GM12892 (cell line): ENCODE measurements around the gene KCTD20.
"Not testable (repeated sequence)": the region's sequence is repeated elsewhere in the genome, so short reads cannot be mapped to it uniquely, and the experiment has no call there.

Experiments
- DNase-seq: peaks from one replicate; pipeline ENCODE4 v3.0.0; 2011; ENCODE audit not compliant: insufficient read length
- FAIRE-seq: peaks from 2 replicates; lab custom pipeline; 2011; peaks lifted over from hg19 to GRCh38; lab: Jason Lieb, UNC
- POLR2A ChIP-seq: IDR thresholded peaks from 2 replicates; pipeline ENCODE4 v1.6.1; 2011; ENCODE audit warnings: low read depth, low read length, control low read depth
- POLR2AphosphoS5 ChIP-seq: IDR thresholded peaks from 2 replicates; pipeline ENCODE4 v1.6.1; 2011; ENCODE audit warnings: low read depth, low read length, control low read depth
- TAF1 ChIP-seq: IDR thresholded peaks from 2 replicates; pipeline ENCODE4 v1.6.1; 2011; ENCODE audit warnings: low read depth, mild to moderate bottlenecking, control low read depth, low read length, borderline replicate concordance

The KCTD20 gene

DNA sequence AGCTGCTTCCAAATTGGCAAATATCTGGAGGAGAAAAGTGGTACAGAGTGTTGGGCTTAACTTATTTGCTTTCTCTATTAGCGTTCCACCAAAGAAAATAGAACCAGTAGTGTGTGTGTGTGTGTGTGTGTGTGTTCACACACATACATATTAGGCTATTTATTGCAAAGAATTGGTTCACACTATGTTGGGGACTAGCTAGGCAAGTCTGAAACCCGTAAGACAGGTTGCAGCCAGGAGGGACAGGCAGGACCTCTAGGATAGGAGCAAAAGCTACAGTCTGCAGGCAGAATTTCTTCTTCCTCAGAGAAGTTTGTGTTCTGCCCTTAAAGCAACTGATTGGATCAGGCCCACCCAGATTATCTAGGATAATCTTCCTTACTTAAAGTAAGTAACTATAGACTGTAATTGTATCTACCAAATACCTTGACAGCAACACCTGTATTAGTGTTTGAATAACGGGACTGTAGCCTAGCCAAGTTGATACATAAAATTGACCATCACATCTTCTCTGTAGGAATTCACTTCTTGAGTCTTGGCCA, 12.8 kb downstream of the KCTD20 start:
- TF ChIP-seq TAF1: no peak
- no peak for TF ChIP-seq POLR2AphosphoS5
- no peak for TF ChIP-seq POLR2A
- no peak for FAIRE-seq
- no peak for DNase-seq

DNA sequence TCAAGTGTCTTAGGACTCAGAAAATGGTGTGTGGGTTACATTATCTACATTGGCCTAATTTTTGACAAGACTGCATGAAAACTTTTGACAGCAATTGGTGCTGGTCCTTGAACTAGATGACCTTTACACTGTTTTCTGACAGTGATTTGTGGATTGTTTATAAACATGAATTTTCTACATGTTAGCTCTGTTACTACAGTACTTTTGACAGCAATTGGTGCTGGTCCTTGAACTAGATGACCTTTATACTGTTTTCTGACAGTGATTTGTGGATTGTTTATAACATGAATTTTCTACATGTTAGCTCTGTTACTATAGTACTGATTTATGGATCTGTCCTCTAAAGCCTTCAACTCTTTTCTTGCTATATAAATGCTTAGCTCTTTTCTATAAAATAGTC, 16.7 kb downstream of the KCTD20 start:
- TF ChIP-seq POLR2A: no peak
- TF ChIP-seq TAF1: no peak
- FAIRE-seq (no peak), DNase-seq (no peak)

DNA sequence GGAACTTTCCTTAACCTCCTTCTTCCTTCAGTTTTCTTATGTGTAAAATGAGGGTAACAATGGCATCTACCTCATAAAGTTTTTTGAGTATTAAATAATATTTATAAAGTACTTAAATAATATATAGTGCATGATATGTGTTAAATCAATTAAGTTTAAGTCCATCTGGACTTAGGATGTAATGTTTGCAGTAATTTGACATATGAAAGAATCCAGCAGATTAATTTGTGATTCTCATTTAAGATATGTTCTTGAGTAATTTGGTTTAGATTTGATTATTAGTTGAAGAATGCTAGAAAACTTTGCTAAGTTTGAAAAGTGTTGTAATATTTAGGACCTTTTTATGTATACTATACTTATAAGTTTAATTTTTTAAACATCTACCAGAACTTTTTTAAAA, 18.1 kb downstream of the KCTD20 start:
- FAIRE-seq (no peak), DNase-seq (no peak)
- TF ChIP-seq POLR2AphosphoS5: no peak
- no peak for TF ChIP-seq POLR2A
- no peak for TF ChIP-seq TAF1

DNA sequence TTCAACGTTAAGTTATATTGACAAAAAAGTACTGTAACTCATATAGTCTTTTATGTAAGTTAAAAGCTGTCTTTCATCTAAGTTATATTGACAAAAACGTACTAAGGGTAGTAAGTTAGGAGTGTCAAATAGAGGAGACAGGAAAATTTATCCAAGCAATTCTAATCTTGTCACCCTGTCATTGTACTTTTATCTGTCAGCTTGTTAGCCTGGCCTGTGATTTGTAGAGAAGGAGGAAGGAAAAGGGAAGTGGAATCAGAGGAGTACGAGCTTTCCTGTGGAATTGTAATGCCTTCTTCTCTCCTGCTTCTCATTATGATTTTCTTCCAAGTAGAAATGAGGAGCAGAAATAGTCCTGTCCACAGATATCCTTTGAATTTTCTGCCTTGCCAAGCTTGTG, 18.8 kb downstream of the KCTD20 start:
- TF ChIP-seq TAF1 (no peak), POLR2A (no peak), POLR2AphosphoS5 (no peak)
- no peak for FAIRE-seq
- DNase-seq: no peak

DNA sequence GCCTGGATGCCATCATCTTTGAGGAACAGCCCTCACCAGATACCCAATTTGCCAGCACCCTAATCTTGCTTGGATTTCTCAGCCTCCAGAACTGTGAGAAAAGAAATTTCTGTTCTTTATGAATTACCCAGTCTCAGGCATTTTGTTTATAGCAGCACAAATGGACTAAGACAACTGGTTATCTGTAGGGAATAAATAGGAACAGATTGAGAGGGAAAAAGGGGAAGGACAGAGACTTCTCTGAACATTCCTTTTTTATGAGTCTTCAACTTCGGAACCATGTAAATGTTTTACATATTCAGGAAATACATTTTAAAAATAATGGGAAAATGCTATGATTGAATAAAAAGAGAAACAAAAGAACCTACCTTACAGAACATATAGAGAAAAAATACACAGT, 20.9 kb downstream of the KCTD20 start:
- FAIRE-seq: no peak
- TF ChIP-seq POLR2AphosphoS5: no peak
- TF ChIP-seq POLR2A: no peak
- TF ChIP-seq TAF1: no peak
- no peak for DNase-seq

DNA sequence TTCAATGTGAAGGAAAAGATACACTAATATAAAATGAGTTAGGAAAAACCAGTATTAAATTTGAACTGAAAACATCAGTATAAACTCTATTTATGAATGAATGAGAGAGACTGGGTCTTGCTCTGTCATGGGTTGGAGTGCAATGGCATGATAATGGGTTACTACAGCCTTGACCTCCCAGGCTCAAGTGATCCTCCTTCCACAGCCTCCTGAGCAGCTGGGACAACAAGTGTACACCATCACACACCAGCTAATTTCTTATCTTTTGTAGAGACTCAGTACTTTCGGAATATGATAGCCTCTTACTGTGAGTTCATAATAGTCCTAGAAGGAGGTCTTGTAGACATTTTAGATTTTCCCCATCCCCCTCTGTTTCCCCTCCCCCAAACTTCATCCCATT, 21.4 kb downstream of the KCTD20 start:
- TF ChIP-seq POLR2A (no peak), POLR2AphosphoS5 (no peak), TAF1 (no peak)
- DNase-seq (no peak), FAIRE-seq (no peak)

DNA sequence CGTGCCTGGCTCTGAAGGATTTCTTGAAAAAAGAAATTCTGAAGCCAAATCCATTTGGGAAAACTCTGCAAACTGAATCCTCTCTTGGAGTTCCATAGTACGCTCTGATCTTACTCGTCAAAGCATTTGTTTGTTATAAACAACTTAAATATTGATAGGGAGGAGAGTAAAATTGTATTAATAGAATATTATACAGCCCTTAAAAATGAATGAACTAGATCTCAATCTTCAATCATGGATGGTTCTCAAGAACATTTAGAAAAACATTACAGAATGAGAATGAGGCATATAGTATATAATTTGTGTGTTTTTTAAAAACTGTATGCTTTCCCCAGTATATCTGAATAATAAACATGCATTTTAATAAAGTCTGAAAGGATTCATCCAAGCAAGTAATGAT, 24.8 kb downstream of the KCTD20 start:
- DNase-seq (no peak), FAIRE-seq (no peak)
- no peak for TF ChIP-seq POLR2A
- TF ChIP-seq TAF1: no peak
- no peak for TF ChIP-seq POLR2AphosphoS5

DNA sequence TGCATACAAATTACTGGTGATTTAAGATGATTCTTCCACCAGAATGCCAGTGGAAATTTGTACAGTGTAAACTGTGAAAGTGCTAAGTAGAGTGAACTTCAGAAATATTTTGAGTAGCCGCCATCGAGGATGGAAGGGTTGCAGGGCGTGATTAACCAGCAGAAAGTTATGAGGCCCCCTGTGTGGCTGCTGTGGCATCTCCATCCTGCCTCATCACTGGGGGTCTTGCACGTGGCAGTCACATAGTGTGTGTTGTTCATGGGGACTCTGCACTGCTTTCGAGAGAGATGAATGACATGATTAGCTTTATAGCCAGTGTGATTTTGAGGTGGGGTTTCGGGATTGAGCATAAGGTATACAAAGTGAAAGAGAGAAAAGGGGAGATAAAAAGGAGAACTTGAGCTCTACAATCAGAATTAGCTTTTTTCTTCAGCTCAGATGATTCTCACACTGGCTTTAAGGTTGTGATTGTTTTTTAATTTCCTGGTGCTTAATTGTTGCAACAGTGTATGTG, 26.4 kb downstream of the KCTD20 start:
- FAIRE-seq: peak; percentile 60
- no peak for TF ChIP-seq POLR2A
- no peak for TF ChIP-seq POLR2AphosphoS5
- TF ChIP-seq TAF1: no peak

DNA sequence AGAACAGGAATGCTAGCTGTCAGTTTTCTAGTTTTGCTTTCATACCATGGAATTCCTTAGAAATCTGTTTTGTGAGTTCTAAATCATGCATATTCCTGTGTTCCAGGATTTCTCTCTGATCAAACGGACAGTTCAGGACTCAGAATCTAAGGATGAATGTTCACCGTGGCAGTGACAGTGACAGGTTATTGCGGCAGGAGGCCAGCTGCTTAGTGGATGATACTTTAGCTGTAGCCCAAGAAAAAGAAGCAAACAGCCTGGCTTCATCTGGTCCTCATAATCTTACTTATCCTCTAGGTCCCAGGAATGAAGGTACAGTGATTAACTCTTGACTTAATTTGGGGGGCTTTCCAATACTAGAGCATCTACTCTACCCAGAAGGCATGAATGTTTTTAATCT, 27.1 kb downstream of the KCTD20 start:
- DNase-seq (no peak), FAIRE-seq (no peak)
- TF ChIP-seq POLR2A (no peak), POLR2AphosphoS5 (no peak), TAF1 (no peak)

More for the DNA sequence above, 26.4 kb downstream of the KCTD20 start:
- no peak for DNase-seq

DNA sequence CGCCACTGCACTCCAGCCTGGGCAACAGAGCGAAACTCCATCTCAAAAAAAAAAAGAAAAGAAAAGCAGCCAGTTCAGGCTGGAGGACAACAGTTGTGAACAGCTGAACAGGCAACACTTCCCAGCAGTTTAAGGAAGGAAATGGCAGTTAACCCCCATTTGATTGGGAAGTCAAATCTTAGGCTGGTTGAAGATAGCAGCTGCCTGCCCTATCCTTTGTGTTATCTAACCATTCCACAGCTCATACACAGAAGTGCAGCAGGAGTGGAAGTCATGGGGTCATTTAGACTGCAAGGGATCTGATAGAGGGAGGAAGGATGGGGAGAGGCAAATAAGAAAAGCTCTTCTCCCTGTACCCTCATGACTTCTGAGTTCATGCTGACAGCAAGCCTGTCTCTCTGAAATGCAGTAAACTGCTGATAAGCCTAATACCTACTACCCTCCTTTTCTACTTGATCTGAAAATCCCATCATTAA, 35.3 kb downstream of the KCTD20 start:
- TF ChIP-seq POLR2AphosphoS5 (no peak), TAF1 (no peak), POLR2A (no peak)
- DNase-seq: no peak
- FAIRE-seq: no peak

DNA sequence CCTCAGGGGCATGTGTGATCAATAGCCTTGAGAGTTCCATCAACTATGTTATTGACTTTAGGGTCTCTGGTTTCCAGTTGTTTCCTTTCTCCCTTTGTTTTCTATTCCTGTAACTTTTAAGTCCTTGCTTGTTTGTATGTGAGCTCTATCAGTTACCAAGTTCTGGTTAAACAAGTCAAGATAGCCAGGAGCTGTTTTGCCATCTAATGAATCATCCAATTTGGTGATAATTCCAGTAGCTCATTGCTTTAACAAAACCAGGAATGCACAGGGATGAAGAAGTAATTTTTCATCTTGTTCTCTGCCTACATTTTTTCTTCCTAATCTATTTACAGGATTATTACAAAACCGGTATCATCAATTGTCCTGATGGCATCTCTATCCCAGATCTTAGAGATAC, 36.5 kb downstream of the KCTD20 start:
- no peak for FAIRE-seq
- TF ChIP-seq POLR2AphosphoS5 (no peak), POLR2A (no peak), TAF1 (no peak)
- no peak for DNase-seq

DNA sequence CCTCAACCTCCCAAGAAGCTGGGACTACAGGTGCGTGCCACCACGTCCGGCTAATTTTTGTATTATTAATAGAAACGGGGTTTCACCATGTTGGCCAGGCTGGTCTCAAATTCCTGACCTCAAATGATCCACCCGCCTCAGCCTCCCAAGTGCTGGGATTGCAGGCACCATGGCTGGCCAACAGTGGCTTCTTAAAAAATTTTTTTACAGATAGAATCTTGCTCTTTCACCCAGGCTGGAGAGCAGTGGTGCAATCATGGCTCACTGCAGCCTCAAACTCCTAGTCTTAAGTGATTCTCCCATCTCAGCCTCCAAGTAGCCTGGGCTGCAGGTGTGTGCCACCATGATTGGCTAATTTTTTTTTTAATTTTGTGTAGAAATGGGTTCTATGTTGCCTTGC, 40.5 kb downstream of the KCTD20 start:
- not testable (repeated sequence) for FAIRE-seq, DNase-seq

DNA sequence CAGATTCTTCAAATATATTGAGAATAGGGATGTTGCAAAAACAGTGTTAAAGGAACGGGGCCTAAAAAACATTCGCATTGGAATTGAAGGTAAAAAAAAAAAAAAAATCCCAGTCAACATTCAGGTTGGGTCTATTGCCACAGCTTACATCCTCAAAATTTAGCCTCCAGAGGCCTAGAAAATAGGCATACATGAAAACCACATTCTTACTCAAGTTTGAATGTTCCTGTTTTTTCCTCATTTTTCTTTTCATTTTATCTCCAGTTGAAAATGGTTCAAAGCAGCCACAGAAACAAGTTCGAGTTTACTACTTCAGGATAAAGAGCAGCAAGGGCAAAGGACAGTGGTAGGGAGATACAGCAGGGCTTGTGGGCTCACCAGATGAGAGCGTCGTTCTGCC, 41.9 kb downstream of the KCTD20 start:
- no peak for DNase-seq
- FAIRE-seq: no peak
- no peak for TF ChIP-seq POLR2AphosphoS5
- TF ChIP-seq POLR2A: no peak
- no peak for TF ChIP-seq TAF1

DNA sequence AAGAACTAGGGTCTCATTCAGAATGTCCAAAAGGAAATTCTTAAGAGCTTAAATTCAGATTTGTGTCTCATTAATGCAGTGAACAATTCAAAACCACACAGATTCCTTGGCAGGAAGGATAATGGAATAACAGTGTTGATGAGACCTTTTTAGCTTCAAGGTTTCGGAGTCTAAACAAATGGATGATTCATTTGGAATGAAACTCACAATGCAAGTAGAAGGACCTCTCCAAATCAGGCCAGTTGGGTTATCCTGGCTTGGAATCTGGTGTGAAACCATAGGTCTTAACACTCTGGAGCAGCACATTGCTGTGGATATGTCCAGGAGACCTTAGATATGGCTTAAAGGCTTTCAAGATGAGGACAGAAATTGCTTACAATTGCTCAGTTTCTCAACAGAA, 44.9 kb downstream of the KCTD20 start:
- DNase-seq: no peak
- FAIRE-seq: no peak
- TF ChIP-seq TAF1 (no peak), POLR2AphosphoS5 (peak; percentile 52; the same call in 1 of the 2 replicates)
